Muscle of arm (tissue), 12 donors: ENCODE measurements around the gene HOXA13. TPM values are rescaled to one million over a fixed set of nuclear protein-coding genes. Genes with fewer than 3 reads are reported as not detected.
A peak's percentile ranks its signal among the peaks of the same experiment; 100 is the strongest.

Source experiments
- DNase-seq: peaks from one replicate; pipeline ENCODE4 v3.0.0-alpha.2; 2013
- polyA plus RNA-seq, 12 donors: library from polyadenylated mRNA; unstranded; fragments of 120-200 nt; gene quantifications; one replicate each; pipeline ENCODE4 v1.2.1, GENCODE V29; 2013; ENCODE audit not compliant: insufficient read length in 12 of 12

HOXA13 gene
- polyA plus RNA-seq, 12 donors, result 0.07 to 8.1 (median 0.45) TPM; not detected in 3

DNA sequence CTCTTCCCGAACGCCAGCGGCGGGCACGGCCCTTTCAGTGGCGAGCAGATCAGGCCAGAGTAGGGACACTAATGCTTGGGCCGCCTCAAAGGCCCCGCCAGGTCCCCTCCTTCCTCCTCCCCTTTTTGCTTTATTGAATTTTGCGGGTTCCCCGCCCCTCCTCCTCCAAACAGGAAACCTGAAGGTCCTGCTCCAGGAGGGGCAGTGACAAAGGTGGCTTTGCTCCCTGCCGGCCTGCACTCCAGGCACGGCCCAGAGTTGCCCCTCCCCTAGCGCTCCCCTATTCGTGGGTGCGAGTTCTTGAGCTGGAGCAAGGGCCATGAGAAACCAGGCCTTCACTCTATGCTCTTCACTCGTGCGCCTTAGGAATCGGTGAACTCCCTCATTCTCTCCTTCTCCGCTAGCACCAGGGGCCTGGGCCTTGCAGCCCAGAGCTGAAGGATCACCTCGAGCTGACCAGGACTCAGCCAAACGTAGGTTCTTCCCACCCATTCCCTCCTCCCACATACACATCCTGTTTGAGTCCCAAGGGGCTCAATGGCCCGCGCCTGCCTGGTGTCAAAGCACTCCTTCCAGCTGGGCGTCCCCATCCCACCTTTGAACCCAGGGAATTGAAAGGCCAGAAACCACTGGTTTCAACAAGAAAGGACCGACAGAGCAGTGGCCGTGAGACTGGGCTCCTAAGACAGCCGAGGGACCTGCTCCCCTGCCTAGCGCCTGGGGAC is 51.7 kb downstream of the HOXA13 start:
- DNase-seq, result peak; percentile 53

DNA sequence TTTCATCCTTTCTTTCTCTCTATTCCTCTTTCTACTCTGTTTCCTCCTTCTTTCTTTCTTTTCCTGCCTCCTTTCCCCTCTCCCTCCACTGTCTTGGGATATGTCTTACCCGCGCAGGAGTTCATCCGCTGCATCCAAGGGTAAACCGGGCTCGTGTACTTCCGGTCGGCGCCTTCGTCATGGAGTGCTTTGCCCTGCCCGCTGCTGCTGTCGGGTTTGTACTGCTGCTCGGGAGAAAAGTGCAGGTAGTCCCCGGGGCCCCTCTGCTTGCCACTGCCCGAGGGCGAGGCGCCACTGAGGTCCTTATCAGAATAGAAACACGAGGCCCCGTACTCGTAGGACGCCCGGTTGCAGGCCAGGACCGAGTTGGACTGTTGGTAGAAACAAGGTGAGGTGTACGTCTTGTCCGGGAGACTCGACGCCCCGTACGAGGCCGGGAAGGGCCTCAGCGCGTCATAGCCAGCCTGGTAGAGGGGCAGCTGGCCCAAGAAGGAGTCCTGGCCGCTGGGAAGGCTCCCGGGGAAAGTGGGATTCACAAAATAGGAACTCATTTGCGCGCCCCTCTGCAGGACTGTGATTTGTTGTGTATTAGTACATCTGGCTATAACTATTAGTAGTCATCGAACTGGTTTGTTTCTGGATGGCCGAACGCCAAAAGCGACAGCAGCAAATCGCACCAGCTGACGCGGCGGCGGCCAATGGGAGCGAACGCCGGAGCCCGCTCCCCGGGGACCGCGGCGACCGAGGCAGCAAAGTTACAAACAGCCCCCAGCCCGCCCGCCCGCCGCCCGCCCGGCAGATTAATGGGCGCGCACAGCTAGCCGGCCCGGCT is 52.5 kb downstream of the HOXA13 start, which contains the start of gene HOXA6:
Gene HOXA6, minus strand, starts transcription at position 576 of the 832 bp plus-strand sequence. Its CDS starts 25 bp downstream, at position 551.
- DNase-seq, result peak; percentile 70

DNA sequence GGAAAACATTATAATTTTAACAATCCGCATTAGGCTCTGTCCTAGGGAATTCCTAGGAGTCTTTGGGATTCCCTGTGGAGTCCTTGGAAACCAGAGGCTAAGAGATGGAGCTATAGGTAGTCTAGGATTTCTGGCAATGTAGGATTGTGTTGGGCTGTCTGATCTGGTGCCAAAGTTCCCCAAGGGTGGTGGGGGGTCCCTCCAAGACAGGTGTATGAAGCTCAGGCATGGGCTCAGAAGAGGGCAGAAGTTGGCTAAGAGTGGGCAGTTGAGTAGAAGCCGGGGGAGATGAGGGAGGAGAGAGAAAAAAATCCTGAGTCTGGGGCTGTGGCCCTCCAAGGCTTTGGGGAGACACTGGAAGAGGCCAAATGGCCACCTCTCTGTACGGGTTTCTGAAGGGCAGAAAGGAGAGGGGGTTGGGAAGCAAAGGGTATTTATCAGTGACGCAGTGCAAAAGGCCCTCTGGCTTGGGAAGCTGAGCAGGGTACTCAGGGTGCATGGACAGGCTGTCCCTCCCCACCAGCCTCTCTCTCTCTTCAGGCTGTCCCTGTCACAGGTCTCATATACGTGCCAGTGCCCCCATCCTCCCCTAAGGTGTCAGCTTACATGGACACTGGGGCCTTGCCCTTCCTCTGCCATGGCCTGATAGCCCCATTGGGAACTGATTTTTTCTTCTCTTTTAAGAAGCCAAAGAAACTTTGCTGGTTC is 53.2 kb downstream of the HOXA13 start:
- no peak for DNase-seq

DNA sequence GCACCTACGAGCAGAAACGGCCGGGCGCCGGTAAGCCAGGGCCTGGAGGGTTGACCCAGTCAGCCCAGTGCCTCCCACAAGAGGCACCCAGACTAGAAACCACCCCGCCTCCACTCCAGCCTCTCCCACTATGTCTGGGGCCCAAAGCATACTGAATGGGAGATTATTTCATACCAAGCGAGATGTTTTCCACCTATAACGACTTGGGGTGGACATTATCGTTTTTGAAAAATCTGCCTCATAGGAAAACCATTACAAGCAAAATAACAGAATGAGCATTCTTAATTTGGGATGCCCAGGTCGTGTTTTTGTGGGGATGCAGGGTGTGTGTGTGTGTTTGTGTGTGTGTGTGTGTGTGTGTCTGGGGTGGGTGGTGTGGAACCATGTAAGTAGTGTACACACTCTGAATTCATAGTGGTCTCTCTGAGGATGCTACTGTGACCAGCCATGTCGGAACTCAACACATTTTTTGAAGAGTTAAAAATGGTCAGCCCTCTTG is 53.9 kb downstream of the HOXA13 start:
- DNase-seq, result no peak

DNA sequence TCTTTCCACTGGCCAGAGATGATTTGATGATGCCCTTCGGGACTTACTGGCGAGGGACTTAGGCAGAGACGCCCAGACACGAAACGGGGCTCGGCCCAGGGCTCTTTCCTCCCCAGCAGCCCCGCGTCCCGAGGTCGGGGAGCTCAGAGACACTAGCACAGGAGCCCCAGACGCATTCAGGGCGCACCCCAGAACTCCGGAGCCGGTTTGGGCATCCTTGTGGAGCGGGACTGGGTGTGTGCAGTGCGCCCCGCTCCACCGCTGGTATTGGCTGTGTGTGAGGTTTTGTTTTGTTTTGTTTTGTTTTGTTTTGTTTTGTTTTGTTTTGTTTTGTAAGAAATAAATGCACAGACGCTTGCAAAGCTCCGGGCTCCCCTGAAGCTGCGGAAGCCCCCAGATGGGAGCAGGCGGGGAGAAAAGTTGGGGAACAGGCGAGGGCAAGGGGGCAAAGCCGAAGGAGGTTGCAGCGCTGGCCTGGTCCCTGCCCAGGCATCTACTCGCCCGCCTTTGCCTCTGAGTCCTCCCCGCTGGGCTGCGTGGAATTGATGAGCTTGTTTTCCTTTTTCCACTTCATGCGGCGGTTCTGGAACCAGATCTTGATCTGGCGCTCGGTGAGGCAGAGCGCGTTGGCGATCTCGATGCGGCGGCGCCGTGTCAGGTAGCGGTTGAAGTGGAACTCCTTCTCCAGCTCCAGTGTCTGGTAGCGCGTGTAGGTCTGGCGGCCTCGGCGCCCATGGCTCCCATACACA is 54.6 kb downstream of the HOXA13 start:
- DNase-seq, result peak; percentile 35

DNA sequence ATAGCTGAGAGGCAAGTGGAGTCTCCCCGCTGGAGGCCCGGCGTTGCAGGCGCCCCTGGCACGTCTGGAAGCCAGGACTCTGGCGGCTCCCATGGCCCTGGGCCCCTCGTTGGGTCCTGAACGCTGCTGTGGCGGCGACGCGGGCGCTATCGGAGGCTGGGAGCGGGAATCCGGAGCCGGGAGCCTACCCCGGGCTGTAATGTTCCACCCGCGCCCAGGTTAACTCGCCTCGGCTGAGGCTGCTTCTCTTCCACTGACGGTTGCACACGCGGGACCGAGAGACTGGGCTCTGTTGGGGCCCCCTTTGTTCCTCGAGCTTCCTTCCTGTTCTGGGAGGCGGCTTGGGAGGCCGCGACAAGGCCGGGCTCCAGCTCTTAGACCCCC is 55.1 kb downstream of the HOXA13 start:
- no peak for DNase-seq

Other genes with a start within 250 kb of the HOXA13 start
- gene HOXA1, start 104.1 kb downstream of the HOXA13 start, polyA plus RNA-seq, result 1 to 10 TPM in 6 of 12 donors, under 1 TPM in 4, not detected in 2; 0.35 to 1.6 (median 1.1) TPM
- gene HOXA2, start 97.4 kb downstream of the HOXA13 start, polyA plus RNA-seq, result 1 to 10 TPM in 11 of 12 donors, not detected in 1; 1.9 to 10.0 (median 3.7) TPM
- gene HOXA4, start 69.3 kb downstream of the HOXA13 start, polyA plus RNA-seq, result 10 to 100 TPM in 11 of 12 donors, not detected in 1; 15.4 to 32.6 (median 27.3) TPM
- gene HOXA5, start 56.4 kb downstream of the HOXA13 start, polyA plus RNA-seq, result 10 to 100 TPM in 11 of 12 donors, not detected in 1; 11.3 to 35.3 (median 17.6) TPM
- 10 to 100 TPM in 2 of 12 donors, 1 to 10 TPM in 9, not detected in 1; 4.1 to 14.4 (median 6.8) TPM for gene HOXA6, start 52.3 kb downstream of the HOXA13 start, polyA plus RNA-seq
- gene HOXA3, start 47.5 kb downstream of the HOXA13 start, polyA plus RNA-seq, result 10 to 100 TPM in 7 of 12 donors, 1 to 10 TPM in 4, not detected in 1; 6.8 to 48.8 (median 12.9) TPM
- gene HOXA7, start 43.4 kb downstream of the HOXA13 start, polyA plus RNA-seq, result 10 to 100 TPM in 11 of 12 donors, not detected in 1; 12.0 to 26.8 (median 17.3) TPM
- gene HOXA9, start 34.6 kb downstream of the HOXA13 start, polyA plus RNA-seq, result 10 to 100 TPM in 11 of 12 donors, not detected in 1; 21.7 to 48.1 (median 29.8) TPM
- 10 to 100 TPM in 11 of 12 donors, not detected in 1; 19.4 to 41.0 (median 28.5) TPM for gene HOXA10, start 25.8 kb downstream of the HOXA13 start, polyA plus RNA-seq
- 10 to 100 TPM in 1 of 12 donors, 1 to 10 TPM in 9, under 1 TPM in 1, not detected in 1; 0.58 to 10.1 (median 2.2) TPM for gene HOXA11, start 14.9 kb downstream of the HOXA13 start, polyA plus RNA-seq
- gene EVX1, start 42.7 kb upstream of the HOXA13 start, polyA plus RNA-seq, result under 1 TPM in 1 of 12 donors, not detected in 11; 0.06 TPM